PFSK-1 (cell line): ENCODE measurements around the gene SMYD5.

ENCODE experiments used
- FOXP2 ChIP-seq: optimal IDR thresholded peaks from 2 replicates; pipeline ENCODE3; 2011; ENCODE audit warnings: borderline replicate concordance, control low read depth, inconsistent platforms; ENCODE audit not compliant: insufficient read depth; ENCODE audit errors: extremely low read length, extremely low read depth
- POLR2AphosphoS5 ChIP-seq: IDR thresholded peaks from 2 replicates; pipeline ENCODE4 v1.6.1; 2012; ENCODE audit warnings: low read depth, mild to moderate bottlenecking, control low read depth, low read length, moderate library complexity
- TAF1 ChIP-seq: IDR thresholded peaks from 2 replicates; pipeline ENCODE4 v1.6.1; 2012; ENCODE audit warnings: low read length, control low read depth, borderline replicate concordance; ENCODE audit not compliant: insufficient read depth

- TF ChIP-seq POLR2AphosphoS5 (peak; percentile 68), TAF1 (no peak), FOXP2 (peak; percentile 59)
Measured at GRCh38 chr2:73233154-73233931, 19.3 kb downstream of the SMYD5 start, which contains the start of gene PRADC1.
